Left cardiac atrium (tissue), 4 donors: ENCODE measurements around the gene XAGE2. TPM values are rescaled to one million over a fixed set of nuclear protein-coding genes. Genes with fewer than 3 reads are reported as not detected.

Experiments used
- ATAC-seq, 2 donors: fragments of 200-7000 bp; cut with Tn5 transposase; one replicate each; pipeline ENCODE4 v1.9.1; 2020; ENCODE audit warnings: mild to moderate bottlenecking in 2 of 2, moderate library complexity in 2 of 2
- DNase-seq: peaks from one replicate; pipeline ENCODE4 v3.0.0-alpha.2; 2020
- intact Hi-C, 2 donors: fragments of 100-400 bp; cut with DNase I; formaldehyde crosslinking; loops; one replicate each; pipeline versions ENCODE4 v1.14.1 to v1.15.1; 2022 to 2023
- microRNA-seq, 2 donors: library from miRNA; unstranded; fragments of <30 nt; microRNA quantifications; one replicate each; pipeline ENCODE4 v1.2.0, GENCODE V29; 2020
- total RNA-seq, 2 donors: library from RNA; stranded (reverse); fragmentation: NEBNext Ultra II Directional; extraction: Animal tissue kit (Norgen Biotek cat#: 25700); gene quantifications; one replicate each; pipeline ENCODE4 v1.2.1, GENCODE V29; 2021
- donor health status: DM: no; HTN: yes; CAD: no.
- donor health status: DM: no; HTN: yes; CAD: no; lungs with severe emphysema.
- donor health status: DM: yes; HTN: yes; CAD: no.
- donor health status: Dilated cardiomyopathy.

XAGE2 gene
- total RNA-seq, 2 donors from 2014 or later = not detected

GRCh38 chrX:52420824-52421443 lies 52.1 kb downstream of the XAGE2 start:
- intact Hi-C loops = no loop called here
- ATAC-seq (no peak), DNase-seq (no peak)

DNA sequence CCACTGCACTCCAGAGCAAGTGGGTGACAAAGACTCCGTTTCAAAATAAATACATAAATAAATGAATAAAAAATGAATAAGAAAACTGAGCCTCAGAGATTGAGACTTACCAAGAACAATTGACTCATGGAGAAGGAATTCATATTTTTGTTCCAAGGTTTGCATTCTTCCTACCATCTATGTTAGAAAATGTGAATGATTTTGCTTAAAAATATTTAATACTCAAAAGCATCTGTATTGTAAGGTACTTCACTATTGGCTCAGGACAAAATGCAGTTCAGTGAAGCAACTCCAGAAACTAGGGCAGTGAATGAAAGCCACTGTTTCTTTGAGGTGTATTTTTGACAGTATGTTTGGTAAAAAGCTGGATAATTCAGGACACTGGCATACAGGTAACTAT lies 54.1 kb downstream of the XAGE2 start:
- peak in 1 of 2 donors; percentile 21 for ATAC-seq
- no peak for DNase-seq
- intact Hi-C loops = no loop called here

GRCh38 chrX:52424656-52425055 lies 55.8 kb downstream of the XAGE2 start:
- DNase-seq (no peak), ATAC-seq (no peak)
- intact Hi-C loops = no loop called here

Small RNA genes lying within 50 kb of the gene (microRNA-seq; reads per million reads assigned to microRNA genes)
- 0 reads per million in 2 donors for gene MIR8088

Other genes starting within 250 kb of the XAGE2 start
- 1 to 10 TPM; 1.3 to 1.8 TPM for gene MAGED4, start 184.1 kb upstream of the XAGE2 start, total RNA-seq
- gene XAGE1A, start 126.8 kb downstream of the XAGE2 start, total RNA-seq = not detected
- not detected for gene XAGE1B, start 148.0 kb downstream of the XAGE2 start, total RNA-seq